ENCODE data around the gene ANKEF1. TPM values are rescaled to one million over a fixed set of nuclear protein-coding genes. Genes with fewer than 3 reads are reported as not detected.

ANKEF1 gene
- total and polyA plus RNA-seq, 2 donors (not counting 1 experiment from before 2014, with no cell fraction given) = 1.1 to 3.0 TPM

DNA sequence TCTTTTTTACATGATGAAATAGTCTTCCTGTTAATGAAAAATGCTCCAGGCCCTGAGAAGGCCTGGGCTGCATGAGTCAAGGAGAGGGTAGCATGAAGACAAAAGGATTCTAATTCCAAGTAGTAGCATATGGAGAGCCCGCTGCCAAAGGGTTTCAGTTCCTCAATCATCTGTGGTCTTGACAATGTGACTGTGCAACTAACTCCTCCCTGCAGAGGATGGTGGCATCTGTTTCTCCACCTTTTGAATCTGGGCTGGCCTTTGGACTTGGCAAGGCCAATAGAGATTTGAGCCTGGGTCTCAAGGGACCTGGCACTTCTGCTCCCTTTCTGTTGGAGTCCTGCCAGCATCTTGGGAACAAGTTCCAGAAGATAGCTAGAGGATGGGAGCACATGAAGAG lies 35.1 kb upstream of the ANKEF1 start:
- no peak overlapping the region for H3K4me2 ChIP-seq (replicated peaks; ENCODE audit: low read depth, low read length, poor library complexity, severe bottlenecking)
- ChIA-PET CTCF (interaction anchor here (1.4 kb wide), 1 partner anchor 20 kb away, joined by 5 read pairs; no protein-coding TSS in a partner anchor), POLR2A (no interaction called here)
- ATAC-seq (ENCODE audit: low read depth) = no peak
- no peaks in the 10 kb centered on the region for H3K27me3 ChIP-seq (replicated peaks in 1 of 4; ENCODE audit: control extremely low read depth in 1 of 4, control insufficient read depth in 3 of 4, insufficient read depth in 4 of 4, low read length in 3 of 4)
- H4K20me1 ChIP-seq (ENCODE audit: control insufficient read depth, insufficient read depth, low read length, poor library complexity, severe bottlenecking) = no peaks in the 10 kb centered on the region
- intact Hi-C loops (cut with micrococcal nuclease) = no loop called here
- H3K79me2 ChIP-seq (ENCODE audit: control insufficient read depth, insufficient read depth, low read length) = no peaks in the 10 kb centered on the region
- no peak overlapping the region for H2AFZ ChIP-seq (ENCODE audit: insufficient read depth, low read depth, low read length, poor library complexity, severe bottlenecking)
- DNase-seq = peak; percentile 25
- no peak overlapping the region for H3K4me3 Mint-ChIP-seq
- no peaks in the 10 kb centered on the region for H3K36me3 ChIP-seq (replicated peaks in 1 of 2; ENCODE audit: control extremely low read depth in 1 of 2, control insufficient read depth in 1 of 2, extremely low read depth in 1 of 2, insufficient read depth in 2 of 2, low read length in 1 of 2)
- no peaks in the 10 kb centered on the region for H3K9me3 ChIP-seq (ENCODE audit: control extremely low read depth in 1 of 3, control insufficient read depth in 2 of 3, insufficient read depth in 1 of 3, low read length in 2 of 3)
- H3K4me3 ChIP-seq (ENCODE audit: control extremely low read depth in 1 of 5, extremely low read depth in 1 of 5, insufficient read depth in 1 of 5, low read depth in 2 of 5, low read length in 4 of 5) = no peak overlapping the region
- H3K9me3 Mint-ChIP-seq (ENCODE audit: insufficient read depth) = peaks cover under 1% of the 10 kb centered on the region
- peaks cover 0 to 2% of the 10 kb centered on the region in 2 donors for H3K4me1 ChIP-seq (ENCODE audit: control insufficient read depth in 2 of 2, insufficient read depth in 2 of 2, low read length in 2 of 2)
- no peak for TF ChIP-seq EZH2 (IDR thresholded peaks at IDR 0.05; ENCODE audit: borderline replicate concordance, insufficient read depth, low read depth, low read length, poor library complexity, severe bottlenecking)
- TF ChIP-seq, protein P1, sequence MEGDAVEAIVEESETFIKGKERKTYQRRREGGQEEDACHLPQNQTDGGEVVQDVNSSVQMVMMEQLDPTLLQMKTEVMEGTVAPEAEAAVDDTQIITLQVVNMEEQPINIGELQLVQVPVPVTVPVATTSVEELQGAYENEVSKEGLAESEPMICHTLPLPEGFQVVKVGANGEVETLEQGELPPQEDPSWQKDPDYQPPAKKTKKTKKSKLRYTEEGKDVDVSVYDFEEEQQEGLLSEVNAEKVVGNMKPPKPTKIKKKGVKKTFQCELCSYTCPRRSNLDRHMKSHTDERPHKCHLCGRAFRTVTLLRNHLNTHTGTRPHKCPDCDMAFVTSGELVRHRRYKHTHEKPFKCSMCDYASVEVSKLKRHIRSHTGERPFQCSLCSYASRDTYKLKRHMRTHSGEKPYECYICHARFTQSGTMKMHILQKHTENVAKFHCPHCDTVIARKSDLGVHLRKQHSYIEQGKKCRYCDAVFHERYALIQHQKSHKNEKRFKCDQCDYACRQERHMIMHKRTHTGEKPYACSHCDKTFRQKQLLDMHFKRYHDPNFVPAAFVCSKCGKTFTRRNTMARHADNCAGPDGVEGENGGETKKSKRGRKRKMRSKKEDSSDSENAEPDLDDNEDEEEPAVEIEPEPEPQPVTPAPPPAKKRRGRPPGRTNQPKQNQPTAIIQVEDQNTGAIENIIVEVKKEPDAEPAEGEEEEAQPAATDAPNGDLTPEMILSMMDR (IDR thresholded peaks at IDR 0.05) = no peak
- no peak overlapping the region for H3K27ac Mint-ChIP-seq
- H3K4me1 Mint-ChIP-seq = peaks cover 2% of the 10 kb centered on the region
- WGBS (ENCODE audit: insufficient coverage) = 0% methylated on average over 1 of the region's 1 CpG
- H3K27ac ChIP-seq (ENCODE audit: low read length in 2 of 2) = no peak overlapping the region
- H3K9ac ChIP-seq (ENCODE audit: low read length) = no peak overlapping the region
- H3K27me3 Mint-ChIP-seq = peaks cover 2% of the 10 kb centered on the region

DNA sequence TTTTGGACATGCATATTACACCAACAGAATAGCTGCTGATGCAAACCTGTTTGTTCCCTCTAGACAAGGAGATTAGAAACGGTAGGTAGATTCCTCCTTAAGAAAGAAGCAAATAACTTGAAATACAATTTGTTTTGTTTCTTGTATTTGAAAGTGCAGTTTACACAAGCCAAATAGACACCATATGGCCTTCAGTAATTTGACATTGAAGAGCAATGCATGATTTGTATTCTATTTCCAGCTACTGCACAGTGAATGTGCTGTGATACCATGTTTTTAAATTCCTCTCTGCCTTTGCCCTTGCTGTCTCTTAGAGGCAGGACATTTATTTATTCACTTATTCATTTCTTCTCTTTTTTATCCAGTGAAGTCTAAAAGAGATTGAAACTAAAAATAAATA lies 31.9 kb upstream of the ANKEF1 start:
- Histone ChIP-seq H3K36me3 (replicated peaks in 1 of 2; ENCODE audit: control extremely low read depth in 1 of 2, control insufficient read depth in 1 of 2, extremely low read depth in 1 of 2, insufficient read depth in 2 of 2, low read length in 1 of 2) (no peaks in the 10 kb centered on the region), H3K27me3 (replicated peaks in 1 of 4; ENCODE audit: control extremely low read depth in 1 of 4, control insufficient read depth in 3 of 4, insufficient read depth in 4 of 4, low read length in 3 of 4) (no peaks in the 10 kb centered on the region), H3K4me1 (ENCODE audit: control insufficient read depth in 2 of 2, insufficient read depth in 2 of 2, low read length in 2 of 2) (peaks cover 0 to 2% of the 10 kb centered on the region in 2 donors), H3K27ac (ENCODE audit: low read length in 2 of 2) (no peak overlapping the region), H3K4me3 (ENCODE audit: control extremely low read depth in 1 of 5, extremely low read depth in 1 of 5, insufficient read depth in 1 of 5, low read depth in 2 of 5, low read length in 4 of 5) (no peak overlapping the region), H3K9ac (ENCODE audit: low read length) (no peak overlapping the region), H4K20me1 (ENCODE audit: control insufficient read depth, insufficient read depth, low read length, poor library complexity, severe bottlenecking) (no peaks in the 10 kb centered on the region), H3K79me2 (ENCODE audit: control insufficient read depth, insufficient read depth, low read length) (no peaks in the 10 kb centered on the region), H3K4me2 (replicated peaks; ENCODE audit: low read depth, low read length, poor library complexity, severe bottlenecking) (no peak overlapping the region), H2AFZ (ENCODE audit: insufficient read depth, low read depth, low read length, poor library complexity, severe bottlenecking) (no peak overlapping the region), H3K9me3 (ENCODE audit: control extremely low read depth in 1 of 3, control insufficient read depth in 2 of 3, insufficient read depth in 1 of 3, low read length in 2 of 3) (no peaks in the 10 kb centered on the region)
- no peak for ATAC-seq (ENCODE audit: low read depth)
- CTCF ChIA-PET = no interaction called here
- peaks cover 3% of the 10 kb centered on the region for H3K4me1 Mint-ChIP-seq
- H3K27ac Mint-ChIP-seq = no peak overlapping the region
- intact Hi-C loops (cut with micrococcal nuclease) = no loop called here
- no peaks in the 10 kb centered on the region for H3K9me3 Mint-ChIP-seq (ENCODE audit: insufficient read depth)
- H3K27me3 Mint-ChIP-seq = peaks cover 12% of the 10 kb centered on the region
- DNase-seq = no peak
- H3K4me3 Mint-ChIP-seq = no peak overlapping the region
- WGBS (ENCODE audit: insufficient coverage) = no CpG with 5 or more reads among the region's 1 CpG
- TF ChIP-seq EZH2 (IDR thresholded peaks at IDR 0.05; ENCODE audit: borderline replicate concordance, insufficient read depth, low read depth, low read length, poor library complexity, severe bottlenecking) = no peak
- TF ChIP-seq, protein P1 (IDR thresholded peaks at IDR 0.05) = no peak
- POLR2A ChIA-PET = no interaction called here
